ENCODE data around the gene HIBCH. TPM values are rescaled to one million over a fixed set of nuclear protein-coding genes. Genes with fewer than 3 reads are reported as not detected.

HIBCH gene
- total and polyA plus RNA-seq, 2 experiments from 2014 or later: 25.7 to 42.3 TPM

GRCh38 chr2:190256087-190256486 lies 63.5 kb downstream of the HIBCH start:
- H3K27me3 Mint-ChIP-seq (ENCODE audit: insufficient read depth, low read depth, poor library complexity): no peaks in the 10 kb centered on the region
- Histone ChIP-seq H3K36me3 (ENCODE audit: insufficient read depth) (no peaks in the 10 kb centered on the region), H3K79me2 (replicated peaks; ENCODE audit: insufficient read depth) (no peaks in the 10 kb centered on the region), H3F3A (replicated peaks; ENCODE audit: low read depth) (no peaks in the 10 kb centered on the region), H3K27me3 (ENCODE audit: insufficient read depth) (no peaks in the 10 kb centered on the region), H3K4me3 (no peak overlapping the region), H3K4me1 (ENCODE audit: insufficient read depth) (no peaks in the 10 kb centered on the region), H3K9me2 (ENCODE audit: insufficient read depth) (no peaks in the 10 kb centered on the region), H3K27ac (ENCODE audit: low read depth) (no peak overlapping the region), H3K4me2 (no peak overlapping the region), H4K20me1 (replicated peaks; ENCODE audit: insufficient read depth) (no peaks in the 10 kb centered on the region), H2AFZ (no peak overlapping the region)
- H3K4me1 Mint-ChIP-seq: no peaks in the 10 kb centered on the region
- ATAC-seq: no peak
- no peak overlapping the region for H3K27ac Mint-ChIP-seq
- no peak for DNase-seq (ENCODE audit: low spot score)
- H3K4me3 Mint-ChIP-seq: no peak overlapping the region
- no peak for TF ChIP-seq JUNB (IDR thresholded peaks at IDR 0.05; ENCODE audit: unreplicated experiment)
- TF ChIP-seq, protein P1, sequence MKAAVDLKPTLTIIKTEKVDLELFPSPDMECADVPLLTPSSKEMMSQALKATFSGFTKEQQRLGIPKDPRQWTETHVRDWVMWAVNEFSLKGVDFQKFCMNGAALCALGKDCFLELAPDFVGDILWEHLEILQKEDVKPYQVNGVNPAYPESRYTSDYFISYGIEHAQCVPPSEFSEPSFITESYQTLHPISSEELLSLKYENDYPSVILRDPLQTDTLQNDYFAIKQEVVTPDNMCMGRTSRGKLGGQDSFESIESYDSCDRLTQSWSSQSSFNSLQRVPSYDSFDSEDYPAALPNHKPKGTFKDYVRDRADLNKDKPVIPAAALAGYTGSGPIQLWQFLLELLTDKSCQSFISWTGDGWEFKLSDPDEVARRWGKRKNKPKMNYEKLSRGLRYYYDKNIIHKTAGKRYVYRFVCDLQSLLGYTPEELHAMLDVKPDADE (IDR thresholded peaks at IDR 0.05): no peak
- no peak for TF ChIP-seq NANOG (IDR thresholded peaks at IDR 0.05; ENCODE audit: borderline replicate concordance)
- no peaks in the 10 kb centered on the region for H3K9me3 Mint-ChIP-seq
- H3K36me3 Mint-ChIP-seq (ENCODE audit: low read depth): peaks cover 17% of the 10 kb centered on the region; the same call in 2 of the 3 replicates

GRCh38 chr2:190255676-190256075 lies 64.0 kb downstream of the HIBCH start:
- H3K27ac ChIP-seq (ENCODE audit: low read depth): no peak overlapping the region
- no peak overlapping the region for H3K4me3 Mint-ChIP-seq
- no peaks in the 10 kb centered on the region for H3K4me1 ChIP-seq (ENCODE audit: insufficient read depth)
- H4K20me1 ChIP-seq (replicated peaks; ENCODE audit: insufficient read depth): no peaks in the 10 kb centered on the region
- H3K27ac Mint-ChIP-seq: no peak overlapping the region
- no peaks in the 10 kb centered on the region for H3K36me3 ChIP-seq (ENCODE audit: insufficient read depth)
- H3K4me3 ChIP-seq: no peak overlapping the region
- H3K79me2 ChIP-seq (replicated peaks; ENCODE audit: insufficient read depth): no peaks in the 10 kb centered on the region
- no peaks in the 10 kb centered on the region for H3K4me1 Mint-ChIP-seq
- no peak overlapping the region for H3K4me2 ChIP-seq
- H2AFZ ChIP-seq: no peak overlapping the region
- H3K9me3 Mint-ChIP-seq: no peaks in the 10 kb centered on the region
- no peak for ATAC-seq
- no peaks in the 10 kb centered on the region for H3K9me2 ChIP-seq (ENCODE audit: insufficient read depth)
- no peak for DNase-seq (ENCODE audit: low spot score)
- no peaks in the 10 kb centered on the region for H3K27me3 Mint-ChIP-seq (ENCODE audit: insufficient read depth, low read depth, poor library complexity)
- H3K36me3 Mint-ChIP-seq (ENCODE audit: low read depth): peaks cover 17% of the 10 kb centered on the region; the same call in 2 of the 3 replicates
- no peaks in the 10 kb centered on the region for H3F3A ChIP-seq (replicated peaks; ENCODE audit: low read depth)
- H3K27me3 ChIP-seq (ENCODE audit: insufficient read depth): no peaks in the 10 kb centered on the region
- TF ChIP-seq EZH2phosphoT487 (IDR thresholded peaks at IDR 0.05; ENCODE audit: unreplicated experiment) (no peak), CREB1 (CRISPR knock-in tag; IDR thresholded peaks at IDR 0.05; ENCODE audit: low read depth) (no peak), JUNB (IDR thresholded peaks at IDR 0.05; ENCODE audit: unreplicated experiment) (no peak), CTCF (conservative IDR thresholded peaks at IDR 0.05; ENCODE audit: low read depth in 2 of 2) (no peak), ZNF462 (CRISPR knock-in tag; IDR thresholded peaks at IDR 0.05) (no peak), NANOG (IDR thresholded peaks at IDR 0.05; ENCODE audit: borderline replicate concordance) (no peak), POLR2AphosphoS5 (IDR thresholded peaks at IDR 0.05; ENCODE audit: low read depth) (no peak), ZNF331 (CRISPR knock-in tag; IDR thresholded peaks at IDR 0.05; ENCODE audit: low read depth) (no peak), REST (IDR thresholded peaks at IDR 0.05; ENCODE audit: unreplicated experiment) (no peak)
